SU-DHL-6 (cell line): ENCODE measurements around the gene OR10G4.

ENCODE experiments used
- H2AFZ ChIP-seq: fragments of 200-600 bp; sonication (generic); 2 replicates; pipeline ENCODE4 v1.6.1; 2014; ENCODE audit warnings: low read depth, mild to moderate bottlenecking, moderate library complexity, mixed read lengths, antibody characterized with exemption, low read length; ENCODE audit not compliant: severe bottlenecking
- H3F3A ChIP-seq: fragments of 200-600 bp; shearing (Covaris generic); 2 replicates; pipeline ENCODE4 v1.6.0; 2016; ENCODE audit warnings: antibody characterized with exemption, mild to moderate bottlenecking; ENCODE audit not compliant: insufficient read depth
- H3K27ac ChIP-seq: fragments of 200-600 bp; sonication (generic); 2 replicates; pipeline ENCODE4 v1.5.1; 2016; ENCODE audit warnings: low read depth, mild to moderate bottlenecking, low read length, moderate library complexity, mixed read lengths
- H3K27me3 ChIP-seq: fragments of 200-600 bp; sonication (generic), shearing (Covaris generic); 2 replicates; pipeline ENCODE4 v1.6.0; 2014; ENCODE audit warnings: mild to moderate bottlenecking, low read length
- H3K36me3 ChIP-seq: fragments of 200-600 bp; sonication (generic); 2 replicates; pipeline ENCODE4 v1.6.1; 2014; ENCODE audit warnings: mild to moderate bottlenecking, low read length, mixed read lengths
- H3K4me2 ChIP-seq: fragments of 300-600, 200-600 bp; shearing (Covaris generic), sonication (generic); 2 replicates; pipeline ENCODE4 v1.6.0; 2014; ENCODE audit warnings: low read length, low read depth, mild to moderate bottlenecking; ENCODE audit not compliant: poor library complexity, severe bottlenecking
- H3K4me3 ChIP-seq: fragments of 200-600 bp; sonication (generic); 2 replicates; pipeline ENCODE4 v1.5.1; 2014; ENCODE audit warnings: antibody characterized with exemption, low read length, mild to moderate bottlenecking, mixed read lengths; ENCODE audit not compliant: insufficient read depth, poor library complexity, severe bottlenecking
- H3K79me2 ChIP-seq: fragments of 200-600 bp; sonication (generic); 2 replicates; pipeline ENCODE4 v1.6.1; 2014; ENCODE audit warnings: mild to moderate bottlenecking, low read length, moderate library complexity; ENCODE audit not compliant: insufficient read depth
- H3K9ac ChIP-seq: fragments of 200-600 bp; sonication (generic); 2 replicates; pipeline ENCODE4 v1.7.0; 2014; ENCODE audit warnings: mild to moderate bottlenecking, low read length
- H3K9me2 ChIP-seq: fragments of 200-600 bp; sonication (generic); replicated peaks from 2 replicates; pipeline ENCODE4 v1.6.1; 2014; ENCODE audit warnings: low read length; ENCODE audit not compliant: insufficient read depth
- H3K9me3 ChIP-seq: fragments of 200-600 bp; sonication (generic); 2 replicates; pipeline ENCODE4 v1.6.1; 2014; ENCODE audit warnings: low read length, mixed read lengths; ENCODE audit not compliant: insufficient read depth
- H4K20me1 ChIP-seq: fragments of 200-600 bp; sonication (generic); 2 replicates; pipeline ENCODE4 v1.6.1; 2014; ENCODE audit warnings: low read depth, mild to moderate bottlenecking, antibody characterized with exemption, low read length, moderate library complexity, mixed read lengths
- EZH2phosphoT487 ChIP-seq: fragments of 200-600 bp; sonication (generic), shearing (Covaris generic); conservative IDR thresholded peaks from 2 replicates; pipeline ENCODE4 v1.6.1; 2018; ENCODE audit warnings: mild to moderate bottlenecking, antibody characterized with exemption, low read length, moderate library complexity, mixed read lengths
- TF ChIP-seq, protein P1 (sequence below): fragments of 200-600 bp; sonication (generic); IDR thresholded peaks from one replicate; pipeline ENCODE4 v1.5.1; 2017; ENCODE audit warnings: antibody characterized with exemption, mild to moderate bottlenecking, low read length, moderate library complexity; ENCODE audit not compliant: insufficient read depth, poor library complexity, severe bottlenecking

OR10G4 gene

GRCh38 chr11:124041254-124041653 is 28.5 kb downstream of the OR10G4 start, which contains the start of gene OR10G7:
Gene OR10G7, minus strand, starts transcription at chr11:124041325. Its CDS starts 2,324 bp downstream, at chr11:124039001.
- no peak within 1 kb of the TSS for H2AFZ ChIP-seq
- no peak within 1 kb of the TSS for H3K27ac ChIP-seq
- H3K9me2 ChIP-seq, result no peaks in the 10 kb centered on the region
- H4K20me1 ChIP-seq, result no peaks in the 10 kb centered on the region
- TF ChIP-seq, protein P1, sequence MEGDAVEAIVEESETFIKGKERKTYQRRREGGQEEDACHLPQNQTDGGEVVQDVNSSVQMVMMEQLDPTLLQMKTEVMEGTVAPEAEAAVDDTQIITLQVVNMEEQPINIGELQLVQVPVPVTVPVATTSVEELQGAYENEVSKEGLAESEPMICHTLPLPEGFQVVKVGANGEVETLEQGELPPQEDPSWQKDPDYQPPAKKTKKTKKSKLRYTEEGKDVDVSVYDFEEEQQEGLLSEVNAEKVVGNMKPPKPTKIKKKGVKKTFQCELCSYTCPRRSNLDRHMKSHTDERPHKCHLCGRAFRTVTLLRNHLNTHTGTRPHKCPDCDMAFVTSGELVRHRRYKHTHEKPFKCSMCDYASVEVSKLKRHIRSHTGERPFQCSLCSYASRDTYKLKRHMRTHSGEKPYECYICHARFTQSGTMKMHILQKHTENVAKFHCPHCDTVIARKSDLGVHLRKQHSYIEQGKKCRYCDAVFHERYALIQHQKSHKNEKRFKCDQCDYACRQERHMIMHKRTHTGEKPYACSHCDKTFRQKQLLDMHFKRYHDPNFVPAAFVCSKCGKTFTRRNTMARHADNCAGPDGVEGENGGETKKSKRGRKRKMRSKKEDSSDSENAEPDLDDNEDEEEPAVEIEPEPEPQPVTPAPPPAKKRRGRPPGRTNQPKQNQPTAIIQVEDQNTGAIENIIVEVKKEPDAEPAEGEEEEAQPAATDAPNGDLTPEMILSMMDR, result no peak
- no peak for TF ChIP-seq EZH2phosphoT487
- H3K9ac ChIP-seq, result no peak within 1 kb of the TSS
- H3F3A ChIP-seq, result no peaks in the 10 kb centered on the region
- no peak within 1 kb of the TSS for H3K4me2 ChIP-seq
- no peak within 1 kb of the TSS for H3K4me3 ChIP-seq
- H3K79me2 ChIP-seq, result no peaks in the 10 kb centered on the region
- no peaks in the 10 kb centered on the region for H3K9me3 ChIP-seq
- H3K36me3 ChIP-seq, result no peaks in the 10 kb centered on the region
- H3K27me3 ChIP-seq, result no peaks in the 10 kb centered on the region

DNA sequence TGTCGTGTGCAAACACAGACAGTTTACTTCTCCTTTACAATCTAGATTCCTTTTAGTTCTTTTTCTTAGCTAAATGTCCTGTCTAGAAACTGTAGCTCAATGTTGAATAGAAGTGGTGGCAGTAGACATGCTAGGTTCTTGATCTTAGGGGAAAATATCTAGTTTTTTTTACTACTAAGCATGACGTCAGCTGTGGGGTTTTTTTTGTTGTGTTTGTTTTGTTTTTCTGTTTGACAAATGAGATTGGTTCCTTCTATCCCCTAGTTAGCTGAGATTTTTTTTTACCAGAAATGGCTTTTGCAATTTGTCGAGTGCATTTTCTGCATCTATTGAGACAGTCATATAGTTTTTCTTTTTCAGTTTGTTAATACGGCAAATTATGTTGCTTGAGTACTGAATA is 30.6 kb downstream of the OR10G4 start:
- Histone ChIP-seq H4K20me1 (no peaks in the 10 kb centered on the region), H3K79me2 (no peaks in the 10 kb centered on the region), H2AFZ (no peak overlapping the region), H3F3A (no peaks in the 10 kb centered on the region), H3K9me3 (no peaks in the 10 kb centered on the region), H3K9me2 (no peaks in the 10 kb centered on the region), H3K27ac (no peak overlapping the region), H3K36me3 (no peaks in the 10 kb centered on the region), H3K4me2 (no peak overlapping the region), H3K4me3 (no peak overlapping the region), H3K9ac (no peak overlapping the region), H3K27me3 (no peaks in the 10 kb centered on the region)
- TF ChIP-seq, protein P1, result no peak
- no peak for TF ChIP-seq EZH2phosphoT487

DNA sequence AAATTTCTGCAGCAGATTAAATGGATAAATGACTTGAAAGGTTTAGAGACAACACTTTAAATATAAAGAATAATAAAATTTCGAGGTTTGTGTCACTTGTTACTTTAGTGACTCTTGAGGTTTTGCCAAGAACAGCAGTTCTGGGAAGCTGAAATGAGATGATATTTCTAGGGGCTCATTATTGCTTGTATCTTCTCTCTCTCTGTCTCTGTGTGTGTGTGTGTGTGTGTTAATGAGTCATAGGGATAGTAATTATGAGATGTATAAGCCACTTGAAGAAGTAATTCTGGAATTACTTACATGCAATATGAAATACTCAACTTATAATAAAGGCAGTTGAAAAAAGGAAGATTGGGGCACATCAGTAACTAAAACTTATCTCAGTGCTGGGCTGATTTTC is 38.0 kb downstream of the OR10G4 start:
- Histone ChIP-seq H2AFZ (no peak overlapping the region), H3K27ac (no peak overlapping the region), H3K4me3 (no peak overlapping the region), H3F3A (no peaks in the 10 kb centered on the region), H3K4me2 (no peak overlapping the region), H3K27me3 (no peaks in the 10 kb centered on the region), H3K9ac (no peak overlapping the region), H3K79me2 (no peaks in the 10 kb centered on the region), H3K9me3 (no peaks in the 10 kb centered on the region), H4K20me1 (no peaks in the 10 kb centered on the region), H3K9me2 (no peaks in the 10 kb centered on the region), H3K36me3 (no peaks in the 10 kb centered on the region)
- TF ChIP-seq, protein P1, result no peak
- no peak for TF ChIP-seq EZH2phosphoT487

GRCh38 chr11:124052966-124053365 is 40.2 kb downstream of the OR10G4 start:
- Histone ChIP-seq H3K9me3 (no peaks in the 10 kb centered on the region), H2AFZ (no peak overlapping the region), H3K27ac (no peak overlapping the region), H3K9me2 (no peaks in the 10 kb centered on the region), H3K79me2 (no peaks in the 10 kb centered on the region), H3K9ac (no peak overlapping the region), H3K36me3 (no peaks in the 10 kb centered on the region), H3K27me3 (no peaks in the 10 kb centered on the region), H3K4me2 (no peak overlapping the region), H4K20me1 (no peaks in the 10 kb centered on the region), H3K4me3 (no peak overlapping the region), H3F3A (no peaks in the 10 kb centered on the region)
- TF ChIP-seq, protein P1, result no peak
- no peak for TF ChIP-seq EZH2phosphoT487
